K562 (cell line): ENCODE measurements around the gene MAP3K13. TPM values are rescaled to one million over a fixed set of nuclear protein-coding genes. Genes with fewer than 3 reads are reported as not detected.
A peak's percentile ranks its signal among the peaks of the same experiment; 100 is the strongest.

ENCODE experiments used
- ARID1B ChIP-seq: fragments of 450-650 bp; IDR thresholded peaks from 2 replicates; pipeline ENCODE4 v1.6.1; 2016; ENCODE audit warnings: antibody characterized with exemption, mild to moderate bottlenecking, inconsistent platforms
- ATF7 ChIP-seq: fragments of 450-650 bp; IDR thresholded peaks from 2 replicates; pipeline ENCODE4 v1.7.1; 2014; ENCODE audit warnings: mild to moderate bottlenecking, moderate library complexity
- BDP1 ChIP-seq: IDR thresholded peaks from 3 replicates; pipeline ENCODE4 v1.6.1; 2011; ENCODE audit not compliant: insufficient read length, insufficient read depth
- BRF1 ChIP-seq: IDR thresholded peaks from 3 replicates; pipeline ENCODE4 v1.6.1; 2011; ENCODE audit warnings: borderline replicate concordance, mild to moderate bottlenecking; ENCODE audit not compliant: insufficient read length; ENCODE audit errors: extremely low read depth
- CEBPB ChIP-seq: fragments of 450-650 bp; IDR thresholded peaks from 2 replicates; pipeline ENCODE4 v1.6.1; 2016; ENCODE audit warnings: missing genetic modification characterization, missing compliant biosample characterization
- ELK1 ChIP-seq: sonication (generic); formaldehyde crosslinking; IDR thresholded peaks from 2 replicates; pipeline ENCODE4 v1.8.1; 2022; ENCODE audit warnings: missing genetic modification reagents
- FIP1L1 ChIP-seq: fragments of 200-400 bp; formaldehyde crosslinking; IDR thresholded peaks from 2 replicates; pipeline ENCODE4 v1.6.1; 2018; ENCODE audit warnings: mild to moderate bottlenecking, low read depth, low read length; ENCODE audit not compliant: poor library complexity, severe bottlenecking
- HDGF ChIP-seq: fragments of 450-650 bp; IDR thresholded peaks from 2 replicates; pipeline ENCODE4 v1.6.1; 2016
- KAT2B ChIP-seq: IDR thresholded peaks from one replicate; pipeline ENCODE4 v1.6.1; 2012; ENCODE audit warnings: low read depth, mild to moderate bottlenecking, control low read depth, inconsistent platforms, low read length, moderate library complexity
- KDM4B ChIP-seq, 2 experiments: fragments of 450-650 bp in 1 of 2; sonication (generic) in 1 of 2; IDR thresholded peaks; 2 replicates each; pipeline ENCODE4 v1.6.1; 2016 to 2017; ENCODE audit warnings: borderline replicate concordance in 2 of 2, antibody characterized with exemption in 1 of 2, low read depth in 1 of 2, mild to moderate bottlenecking in 1 of 2
- KLF13 ChIP-seq: fragments of 450-650 bp; IDR thresholded peaks from 2 replicates; pipeline ENCODE4 v1.6.1; 2016; ENCODE audit warnings: missing genetic modification characterization, low read depth, mild to moderate bottlenecking, missing compliant biosample characterization, moderate library complexity, borderline replicate concordance
- KLF16 ChIP-seq: IDR thresholded peaks from 2 replicates; pipeline ENCODE4 v1.6.1; 2016; ENCODE audit warnings: antibody characterized with exemption
- NELFE ChIP-seq: IDR thresholded peaks from 2 replicates; pipeline ENCODE4 v1.6.1; 2011; ENCODE audit warnings: mild to moderate bottlenecking; ENCODE audit not compliant: insufficient read depth, insufficient read length
- NFYB ChIP-seq: IDR thresholded peaks from 2 replicates; pipeline ENCODE4 v1.6.1; 2011; ENCODE audit warnings: mild to moderate bottlenecking, moderate library complexity; ENCODE audit not compliant: insufficient read length; ENCODE audit errors: extremely low read depth
- PHF8 ChIP-seq: fragments of 200-600 bp; sonication (generic); IDR thresholded peaks from 2 replicates; pipeline ENCODE4 v1.6.1; 2012; ENCODE audit warnings: mixed run types, mild to moderate bottlenecking, inconsistent platforms, low read length, moderate library complexity, borderline replicate concordance
- RBFOX2 ChIP-seq: fragments of 200-400 bp; formaldehyde crosslinking; IDR thresholded peaks from 2 replicates; pipeline ENCODE4 v1.6.1; 2017; ENCODE audit warnings: low read depth, mild to moderate bottlenecking, low read length, moderate library complexity
- RNF2 ChIP-seq: sonication (generic); IDR thresholded peaks from 2 replicates; pipeline ENCODE4 v1.6.1; 2016
- SIRT6 ChIP-seq: IDR thresholded peaks from one replicate; pipeline ENCODE4 v1.6.1; 2012; ENCODE audit warnings: low read depth, mild to moderate bottlenecking, control low read depth, inconsistent platforms, low read length, moderate library complexity
- SNRNP70 ChIP-seq: fragments of 200-400 bp; formaldehyde crosslinking; optimal IDR thresholded peaks from 2 replicates; pipeline ENCODE3; 2017; ENCODE audit warnings: low read depth, low read length
- TRIM25 ChIP-seq: fragments of 450-650 bp; IDR thresholded peaks from 2 replicates; pipeline ENCODE4 v1.7.0; 2016; ENCODE audit warnings: borderline replicate concordance
- VEZF1 ChIP-seq: fragments of 200-800 bp; sonication (Bioruptor generic); IDR thresholded peaks from 2 replicates; pipeline ENCODE4 v1.6.1; 2017; ENCODE audit warnings: missing genetic modification characterization, missing compliant biosample characterization
- ZNF143 ChIP-seq: sonication (generic); formaldehyde crosslinking; IDR thresholded peaks from 2 replicates; pipeline ENCODE4 v1.9.0; 2022; ENCODE audit warnings: mild to moderate bottlenecking, missing genetic modification reagents
- ZNF174 ChIP-seq: fragments of 250-450 bp; sonication (Bioruptor Pico); IDR thresholded peaks from 2 replicates; pipeline ENCODE4 v1.4.0; 2020; ENCODE audit warnings: mild to moderate bottlenecking
- ZNF695 ChIP-seq: fragments of 450-650 bp; formaldehyde crosslinking; IDR thresholded peaks from 2 replicates; pipeline ENCODE4 v1.4.0; 2020; ENCODE audit warnings: mild to moderate bottlenecking, moderate library complexity
- polyA plus RNA-seq, 8 experiments: library from polyadenylated mRNA; depleted of rRNA in 4 of 8; stranded (reverse) in 5 of 8; unstranded in 3 of 8; fragments of >200 nt; fragmentation: Nextera tagmentation in 2 of 8; fragmentation: Illumina TruSeq in 1 of 8; extraction: Ambion mirVana in 2 of 8; extraction: Trizol in 1 of 8; gene quantifications; 2 replicates each; pipeline versions ENCODE4 v1.2.1 to v1.2.3, GENCODE V29; 2011 to 2014; ENCODE audit warnings: inconsistent platforms in 1 of 8, missing spikeins in 1 of 8
- total RNA-seq, 7 experiments: library from RNA; depleted of rRNA in 6 of 7; stranded (reverse); fragments of >200 nt in 6 of 7; fragmentation: Illumina TruSeq in 2 of 7; extraction: Trizol in 2 of 7; gene quantifications; 2 replicates each; pipeline versions ENCODE4 v1.2.1 to v1.2.3, GENCODE V29; 2011 to 2021; ENCODE audit warnings: low replicate concordance in 1 of 7

MAP3K13 gene
- total and polyA plus RNA-seq, 9 of the 15 experiments (the other 6 are each of a cell fraction or from before 2014, with no cell fraction given), result 0.04 to 0.32 (median 0.15) TPM; not detected in 2

GRCh38 chr3:185498503-185499396, 135.8 kb downstream of the MAP3K13 start, which contains the start of gene TMEM41A (continued):
- TF ChIP-seq ELK1 (CRISPR knock-in tag), result no peak
- TF ChIP-seq ZNF174 (CRISPR knock-in tag), result no peak
- TF ChIP-seq RNF2, result peak; percentile 93
- no peak for TF ChIP-seq SNRNP70
- TF ChIP-seq BDP1, result no peak
- no peak for TF ChIP-seq BRF1
- TF ChIP-seq NFYB, result no peak
- no peak for TF ChIP-seq SIRT6
- TF ChIP-seq NELFE, result peak; percentile 64
- no peak; the same call in 1 of the 2 replicates for TF ChIP-seq ARID1B
- no peak for TF ChIP-seq ZNF143 (CRISPR knock-in tag)
- peak; percentile 100 for TF ChIP-seq RBFOX2
- peak; percentile 82 for TF ChIP-seq ATF7
- TF ChIP-seq KAT2B, result no peak
- TF ChIP-seq KLF13 (tag), result 0 out of 2 replicates have a peak, but pooled peaks have one; percentile 17
- TF ChIP-seq FIP1L1, result peak; percentile 95
- TF ChIP-seq CEBPB (tag), result no peak
- peak; percentile 97 for TF ChIP-seq PHF8
- TF ChIP-seq ZNF695 (CRISPR knock-in tag), result no peak
- no peak for TF ChIP-seq HDGF
- TF ChIP-seq VEZF1 (CRISPR knock-in tag), result peak; percentile 72; the same call in 1 of the 2 replicates
- TF ChIP-seq KLF16, result 0 out of 2 replicates have a peak, but pooled peaks have one; percentile 22
- TF ChIP-seq KDM4B (IDR thresholded peaks at IDR 0.05; ENCODE audit: borderline replicate concordance in 2 of 2, low read depth in 1 of 2), result peak in 1 of 2 experiments; percentile 67; a peak in 1 of 4 replicates
- no peak for TF ChIP-seq TRIM25
